Stomach (tissue), 4 donors: ENCODE results near the gene ALDH3B1.

Source experiments
- EP300 ChIP-seq: sonication (generic); formaldehyde crosslinking; IDR thresholded peaks from one replicate; pipeline ENCODE4 v1.6.1; 2017; ENCODE audit warnings: antibody characterized with exemption
- POLR2A ChIP-seq, 4 donors: fragments of 450-650 bp; IDR thresholded peaks; one replicate each; pipeline ENCODE4 v1.6.1; 2016; ENCODE audit warnings: antibody characterized with exemption in 4 of 4, control low read depth in 2 of 4, mild to moderate bottlenecking in 1 of 4, moderate library complexity in 1 of 4
- TF ChIP-seq, protein P1 (sequence below), 7 experiments: fragments of 450-650 bp in 4 of 7; fragments of 200-600 bp in 3 of 7; sonication (generic) in 3 of 7; IDR thresholded peaks; one replicate each; pipeline ENCODE4 v1.5.1; 2016 to 2019; ENCODE audit warnings: antibody characterized with exemption in 7 of 7, control low read depth in 2 of 7, mild to moderate bottlenecking in 1 of 7

DNA sequence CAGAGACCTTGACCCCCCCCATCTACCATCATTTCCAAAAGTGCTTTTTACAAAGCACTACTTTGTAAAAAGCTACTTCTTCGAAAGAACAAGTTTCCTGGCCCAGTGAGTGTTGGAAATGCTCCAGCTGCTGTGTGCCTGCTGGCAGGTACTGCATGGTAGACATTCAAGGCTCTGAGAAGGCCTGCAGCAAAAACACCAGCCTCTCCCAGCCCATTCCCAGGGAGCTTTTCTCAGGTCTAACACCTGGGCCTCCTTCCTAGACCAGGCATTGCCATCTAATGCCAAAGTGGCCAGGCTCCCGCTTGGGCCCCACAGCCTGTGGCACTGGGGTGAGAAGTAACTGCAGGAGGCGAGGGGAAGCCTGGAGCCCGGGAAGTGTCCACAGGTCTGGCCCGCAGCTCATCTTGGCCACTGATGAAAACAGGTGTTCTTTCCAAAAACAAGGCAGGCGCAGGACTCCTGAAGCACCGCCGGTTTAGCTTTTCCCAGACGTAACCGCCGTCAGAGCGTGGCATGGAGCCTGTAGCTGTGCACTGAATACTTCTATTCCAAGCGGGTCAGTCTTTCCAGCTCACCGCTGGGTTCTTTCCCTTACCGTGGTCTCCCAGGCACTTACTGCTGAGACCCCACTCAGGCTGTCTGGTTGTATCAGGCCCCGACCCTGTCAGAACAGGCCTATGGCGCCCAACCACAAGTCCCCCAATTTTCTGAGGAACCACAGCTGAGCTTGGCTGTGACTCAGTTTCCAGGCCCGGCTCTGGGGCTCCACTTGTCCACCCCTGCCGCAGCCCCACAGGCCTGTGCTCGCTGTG lies 27.5 kb downstream of the ALDH3B1 start:
- TF ChIP-seq, protein P1, sequence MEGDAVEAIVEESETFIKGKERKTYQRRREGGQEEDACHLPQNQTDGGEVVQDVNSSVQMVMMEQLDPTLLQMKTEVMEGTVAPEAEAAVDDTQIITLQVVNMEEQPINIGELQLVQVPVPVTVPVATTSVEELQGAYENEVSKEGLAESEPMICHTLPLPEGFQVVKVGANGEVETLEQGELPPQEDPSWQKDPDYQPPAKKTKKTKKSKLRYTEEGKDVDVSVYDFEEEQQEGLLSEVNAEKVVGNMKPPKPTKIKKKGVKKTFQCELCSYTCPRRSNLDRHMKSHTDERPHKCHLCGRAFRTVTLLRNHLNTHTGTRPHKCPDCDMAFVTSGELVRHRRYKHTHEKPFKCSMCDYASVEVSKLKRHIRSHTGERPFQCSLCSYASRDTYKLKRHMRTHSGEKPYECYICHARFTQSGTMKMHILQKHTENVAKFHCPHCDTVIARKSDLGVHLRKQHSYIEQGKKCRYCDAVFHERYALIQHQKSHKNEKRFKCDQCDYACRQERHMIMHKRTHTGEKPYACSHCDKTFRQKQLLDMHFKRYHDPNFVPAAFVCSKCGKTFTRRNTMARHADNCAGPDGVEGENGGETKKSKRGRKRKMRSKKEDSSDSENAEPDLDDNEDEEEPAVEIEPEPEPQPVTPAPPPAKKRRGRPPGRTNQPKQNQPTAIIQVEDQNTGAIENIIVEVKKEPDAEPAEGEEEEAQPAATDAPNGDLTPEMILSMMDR (IDR thresholded peaks at IDR 0.05) = no peak
- TF ChIP-seq POLR2A (IDR thresholded peaks at IDR 0.05) (no peak), EP300 (no peak)
